K562 treated with DMSO at 1 percent for 48 hours (cell line): ENCODE measurements around the gene DCAF5. TPM values are rescaled to one million over a fixed set of nuclear protein-coding genes. Genes with fewer than 3 reads are reported as not detected.

Experiments used
- total RNA-seq: library from RNA; unstranded; fragments of 300-600 nt; gene quantifications from 2 replicates; pipeline ENCODE4 v1.2.3, GENCODE V29; 2022; ENCODE audit warnings: low replicate concordance; ENCODE audit errors: extremely low read depth

DCAF5 gene, protein sequence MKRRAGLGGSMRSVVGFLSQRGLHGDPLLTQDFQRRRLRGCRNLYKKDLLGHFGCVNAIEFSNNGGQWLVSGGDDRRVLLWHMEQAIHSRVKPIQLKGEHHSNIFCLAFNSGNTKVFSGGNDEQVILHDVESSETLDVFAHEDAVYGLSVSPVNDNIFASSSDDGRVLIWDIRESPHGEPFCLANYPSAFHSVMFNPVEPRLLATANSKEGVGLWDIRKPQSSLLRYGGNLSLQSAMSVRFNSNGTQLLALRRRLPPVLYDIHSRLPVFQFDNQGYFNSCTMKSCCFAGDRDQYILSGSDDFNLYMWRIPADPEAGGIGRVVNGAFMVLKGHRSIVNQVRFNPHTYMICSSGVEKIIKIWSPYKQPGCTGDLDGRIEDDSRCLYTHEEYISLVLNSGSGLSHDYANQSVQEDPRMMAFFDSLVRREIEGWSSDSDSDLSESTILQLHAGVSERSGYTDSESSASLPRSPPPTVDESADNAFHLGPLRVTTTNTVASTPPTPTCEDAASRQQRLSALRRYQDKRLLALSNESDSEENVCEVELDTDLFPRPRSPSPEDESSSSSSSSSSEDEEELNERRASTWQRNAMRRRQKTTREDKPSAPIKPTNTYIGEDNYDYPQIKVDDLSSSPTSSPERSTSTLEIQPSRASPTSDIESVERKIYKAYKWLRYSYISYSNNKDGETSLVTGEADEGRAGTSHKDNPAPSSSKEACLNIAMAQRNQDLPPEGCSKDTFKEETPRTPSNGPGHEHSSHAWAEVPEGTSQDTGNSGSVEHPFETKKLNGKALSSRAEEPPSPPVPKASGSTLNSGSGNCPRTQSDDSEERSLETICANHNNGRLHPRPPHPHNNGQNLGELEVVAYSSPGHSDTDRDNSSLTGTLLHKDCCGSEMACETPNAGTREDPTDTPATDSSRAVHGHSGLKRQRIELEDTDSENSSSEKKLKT
- not detected in 2 replicates for total RNA-seq

DNA sequence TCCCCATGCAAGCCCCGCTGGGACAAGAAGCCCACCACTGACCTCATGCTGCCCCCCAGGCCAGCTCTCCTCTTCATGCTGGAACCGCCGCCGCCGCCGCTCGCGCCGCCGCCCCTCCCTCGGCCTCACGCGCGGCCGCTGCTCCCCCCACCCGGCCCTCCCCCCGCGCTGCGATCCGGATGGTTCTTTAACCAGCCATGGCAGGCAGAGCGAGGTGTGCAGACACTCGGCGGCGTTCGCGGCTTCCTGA is at the start of gene DCAF5:
Gene DCAF5 (minus strand): TSS at position 218 of the 250 bp plus-strand sequence. CDS start 141 bp downstream, at position 77.

DNA sequence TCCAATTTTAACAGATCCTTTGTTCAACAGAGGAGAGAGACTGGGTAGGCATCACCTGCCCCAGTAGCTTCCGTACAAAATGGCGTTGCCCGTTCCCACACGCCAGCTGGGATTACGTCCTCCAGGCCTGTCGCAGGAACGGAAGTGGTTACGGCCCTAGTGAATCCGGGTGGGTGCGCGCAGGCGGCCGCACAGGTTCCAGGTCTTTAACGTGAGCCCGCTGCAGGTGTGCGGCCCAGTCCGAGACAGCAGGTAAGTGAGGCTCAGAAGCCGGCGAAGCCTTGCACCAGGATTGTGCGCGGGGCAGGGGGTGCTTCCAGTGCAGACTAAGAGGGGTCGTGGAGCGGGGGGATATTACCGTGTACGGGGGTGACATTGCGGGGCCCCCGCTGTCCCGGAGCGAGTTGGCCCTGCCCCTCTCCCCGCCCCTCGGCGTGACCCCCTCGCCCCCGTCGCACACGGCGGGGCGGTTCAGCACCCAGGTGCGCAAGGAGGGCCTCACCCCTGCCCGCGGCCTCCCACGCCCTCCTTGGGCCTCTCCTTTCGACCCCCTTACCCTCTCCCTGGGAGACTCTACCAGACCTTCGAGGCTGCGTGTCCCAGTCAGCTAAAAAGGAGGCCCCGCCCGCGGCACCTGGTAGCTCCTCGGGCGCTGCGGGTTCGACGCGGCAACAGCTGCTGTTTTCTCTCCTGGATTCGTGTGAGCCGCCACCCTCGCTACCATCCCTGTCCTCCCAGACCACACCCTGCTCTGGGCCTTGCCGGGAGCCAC is 38.6 kb upstream of the DCAF5 start, which contains the start of gene EXD2:
Gene EXD2 (plus strand): TSS at position 159 of the 772 bp plus-strand sequence. CDS start 17,973 bp downstream, outside the sequence.

Other genes with a start within 250 kb of the DCAF5 start
- gene ACTN1, start 173.8 kb downstream of the DCAF5 start, total RNA-seq = 807 TPM in 1 of 2 replicates, not detected in the other
- not detected in 2 replicates for gene EXD2, start 38.4 kb upstream of the DCAF5 start, total RNA-seq
- gene GALNT16, start 107.0 kb upstream of the DCAF5 start, total RNA-seq = not detected in 2 replicates
- not detected in 2 replicates for gene ERH, start 245.2 kb upstream of the DCAF5 start, total RNA-seq
- not detected in 2 replicates for gene SLC39A9, start 245.6 kb upstream of the DCAF5 start, total RNA-seq